GM12872 (cell line): ENCODE data around the gene CHD6.

Source experiments
- CTCF ChIP-seq: IDR thresholded peaks from 3 replicates; pipeline ENCODE4 v1.5.1; 2011; ENCODE audit warnings: low read depth, mild to moderate bottlenecking, low read length, moderate library complexity; ENCODE audit not compliant: insufficient read depth

The CHD6 gene

GRCh38 chr20:41617902-41618806 lies at the start of gene CHD6:
Gene CHD6, minus strand, starts transcription at chr20:41618377. Its CDS starts 67,040 bp downstream, at chr20:41551337.
- no peak for TF ChIP-seq CTCF

- no peak for TF ChIP-seq CTCF
Measured at GRCh38 chr20:41664584-41664983, 46.4 kb upstream of the CHD6 start.

GRCh38 chr20:41657655-41658054 lies 39.5 kb upstream of the CHD6 start:
- no peak for TF ChIP-seq CTCF

- no peak for TF ChIP-seq CTCF
Measured at GRCh38 chr20:41655962-41656618, 37.9 kb upstream of the CHD6 start.

- no peak for TF ChIP-seq CTCF
Measured at GRCh38 chr20:41654884-41655283, 36.7 kb upstream of the CHD6 start.

- no peak for TF ChIP-seq CTCF
Measured at GRCh38 chr20:41654292-41654691, 36.1 kb upstream of the CHD6 start.

- no peak for TF ChIP-seq CTCF
Measured at GRCh38 chr20:41650231-41650948, 32.2 kb upstream of the CHD6 start.
